ENCODE results near the gene WDR5B.
"Not testable (repeated sequence)": the region's sequence is repeated elsewhere in the genome, so short reads cannot be mapped to it uniquely, and the experiment has no call there.

The WDR5B gene

GRCh38 chr3:122415762-122416654, at the start of gene WDR5B:
TSS of gene WDR5B (minus strand) at chr3:122416062. CDS start at chr3:122415528, 534 bp downstream.
- peak; percentile 96 to 97 for DNase-seq (ENCODE audit: low read depth in 2 of 2)

- DNase-seq (ENCODE audit: low read depth in 2 of 2), result no peak
Observed at GRCh38 chr3:122464659-122465058, 48.8 kb upstream of the WDR5B start.

GRCh38 chr3:122462406-122462805, 46.5 kb upstream of the WDR5B start:
- DNase-seq (ENCODE audit: low read depth in 2 of 2), result no peak

DNA sequence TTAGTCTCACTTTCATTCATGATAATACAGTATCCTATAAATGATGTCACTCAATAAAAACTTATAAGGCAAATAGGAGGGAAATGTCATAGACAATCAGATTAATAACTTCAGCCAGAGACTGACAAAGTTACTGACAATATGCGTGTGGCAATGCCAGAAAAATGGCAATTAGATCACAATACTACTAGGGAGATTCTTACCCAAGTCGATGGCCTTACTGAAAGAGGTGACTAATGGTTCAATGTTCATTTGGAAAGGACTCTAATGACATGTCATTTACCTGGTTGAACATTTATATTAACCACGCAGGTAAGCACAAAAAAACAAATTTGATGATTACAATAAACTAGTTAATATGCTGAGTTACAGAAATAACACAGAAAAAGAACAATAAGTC, 45.9 kb upstream of the WDR5B start:
- DNase-seq (ENCODE audit: low read depth in 2 of 2), result no peak

GRCh38 chr3:122458992-122459391, 43.1 kb upstream of the WDR5B start:
- no peak for DNase-seq (ENCODE audit: low read depth in 2 of 2)

DNA sequence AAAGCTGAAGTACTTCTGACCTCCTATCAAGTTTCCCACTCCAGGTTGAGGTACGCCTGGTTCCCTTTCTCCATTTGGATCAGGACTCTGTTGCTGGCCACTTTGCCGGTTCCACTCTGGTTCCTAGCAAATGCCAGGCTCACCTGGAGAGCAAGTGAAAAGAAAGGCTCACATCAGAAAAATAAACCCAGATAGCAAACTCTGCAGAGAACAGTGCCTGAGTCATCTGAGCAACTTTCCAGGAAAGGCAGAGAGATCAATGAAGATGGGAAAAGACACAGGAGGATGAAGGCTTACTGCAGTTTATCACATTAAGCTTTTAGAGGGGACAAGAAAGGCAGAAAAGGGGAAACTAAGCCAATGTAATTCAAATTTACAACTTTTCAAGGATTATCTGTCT, 41.8 kb upstream of the WDR5B start:
- no peak for DNase-seq (ENCODE audit: low read depth in 2 of 2)

DNA sequence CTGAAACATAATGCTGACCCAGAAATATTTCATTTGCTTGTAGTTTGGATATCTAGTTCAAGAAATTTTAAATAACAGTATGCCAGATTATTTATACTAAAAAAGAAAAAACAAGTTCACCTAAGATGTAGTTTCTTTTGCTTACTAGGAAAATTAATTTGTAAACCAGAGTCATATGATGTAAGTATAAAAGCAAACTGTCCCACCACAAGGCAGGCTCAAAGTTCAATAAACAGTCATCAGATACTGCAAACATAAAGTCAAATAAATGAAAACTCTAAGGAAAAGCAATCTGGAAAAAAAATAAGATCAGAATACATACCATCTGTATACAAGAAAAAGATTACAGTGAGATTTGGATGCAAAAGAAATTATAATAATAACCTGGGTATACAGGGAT, 40.2 kb upstream of the WDR5B start:
- DNase-seq (ENCODE audit: low read depth in 2 of 2), result no peak

DNA sequence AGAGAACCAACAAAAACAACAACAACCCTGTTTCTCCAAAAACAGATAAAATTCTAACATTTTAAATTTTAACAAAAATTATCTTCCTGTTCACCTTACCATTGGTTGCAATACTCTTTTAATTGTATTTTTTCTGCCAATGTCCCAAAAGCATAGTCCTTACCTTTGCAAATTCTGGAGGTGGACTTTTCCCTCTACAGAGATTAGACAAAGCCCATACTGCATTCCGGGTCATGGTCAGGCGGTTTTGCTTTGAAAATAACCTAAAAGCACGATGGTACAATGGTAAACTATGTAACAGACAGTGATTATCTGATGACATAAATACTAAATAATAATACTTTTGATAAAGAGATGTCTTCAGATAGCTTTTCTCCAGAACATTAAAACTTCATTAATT, 35.5 kb upstream of the WDR5B start:
- DNase-seq (ENCODE audit: low read depth in 2 of 2), result no peak

DNA sequence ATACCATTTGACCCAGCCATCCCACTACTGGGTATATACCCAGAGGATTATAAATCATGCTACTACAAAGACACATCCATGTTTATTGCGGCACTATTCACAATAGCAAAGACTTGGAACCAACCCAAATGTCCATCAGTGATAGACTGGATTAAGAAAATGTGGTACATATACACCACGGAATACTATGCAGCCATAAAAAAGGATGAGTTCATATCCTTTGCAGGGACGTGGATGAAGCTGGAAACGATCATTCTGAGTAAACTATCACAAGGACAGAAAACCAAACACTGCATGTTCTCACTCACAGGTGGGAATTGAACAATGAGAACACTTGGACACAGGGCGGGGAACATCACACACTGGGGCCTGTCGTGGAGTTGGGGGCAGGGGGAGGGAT, 32.4 kb upstream of the WDR5B start:
- DNase-seq (ENCODE audit: low read depth in 2 of 2), result not testable (repeated sequence)

DNA sequence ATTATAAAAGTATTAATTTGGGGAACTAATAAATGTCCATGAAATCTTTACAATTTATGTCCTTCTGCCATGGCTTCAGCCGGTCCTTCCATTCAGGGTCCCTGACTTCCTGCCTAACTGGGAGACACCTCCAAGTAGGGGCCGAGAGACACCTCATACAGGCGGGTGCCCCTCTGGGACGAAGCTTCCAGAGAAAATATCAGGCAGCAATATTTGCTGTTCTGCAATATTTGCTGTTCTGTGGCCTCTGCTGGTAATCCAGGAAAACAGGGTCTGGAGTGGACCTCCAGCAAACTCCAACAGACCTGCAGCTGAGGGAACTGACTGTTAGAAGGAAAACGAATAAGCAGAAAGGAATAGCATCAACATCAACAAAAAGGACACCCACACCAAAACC, 28.6 kb upstream of the WDR5B start:
- not testable (repeated sequence) for DNase-seq (ENCODE audit: low read depth in 2 of 2)

DNA sequence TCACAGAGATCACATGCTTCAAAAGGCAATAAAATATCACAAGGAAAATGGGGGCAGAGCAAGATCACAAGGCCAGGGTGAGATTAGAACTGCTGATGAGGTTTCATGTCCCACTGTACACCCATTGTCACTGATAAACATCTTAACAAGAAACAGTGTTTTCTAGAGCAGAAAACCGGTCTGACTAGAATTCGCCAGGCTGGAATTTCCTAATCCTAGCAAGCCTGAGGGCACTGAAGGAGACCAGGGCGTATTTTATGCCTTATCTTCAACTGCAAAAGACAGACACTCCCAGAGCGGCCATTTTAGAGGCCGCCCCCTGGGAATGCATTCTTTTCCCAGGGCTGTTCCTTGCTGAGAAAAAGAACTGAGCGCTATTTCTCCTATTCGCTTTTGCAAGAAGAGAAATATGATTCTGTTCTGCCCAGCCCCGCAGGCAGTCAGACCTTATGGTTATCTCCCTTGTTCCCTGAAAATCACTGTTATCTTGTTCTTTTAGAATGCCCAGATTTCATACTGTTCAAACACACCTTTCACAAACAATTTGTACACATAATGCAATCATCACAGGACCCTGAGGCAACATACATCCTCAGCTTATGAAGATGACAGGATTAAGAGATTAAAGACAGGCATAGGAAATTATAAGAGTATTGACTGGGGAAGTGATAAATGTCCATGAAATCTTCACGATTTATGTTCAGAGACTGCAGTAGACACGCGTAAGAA, 28.1 kb upstream of the WDR5B start:
- not testable (repeated sequence) for DNase-seq (ENCODE audit: low read depth in 2 of 2)

DNA sequence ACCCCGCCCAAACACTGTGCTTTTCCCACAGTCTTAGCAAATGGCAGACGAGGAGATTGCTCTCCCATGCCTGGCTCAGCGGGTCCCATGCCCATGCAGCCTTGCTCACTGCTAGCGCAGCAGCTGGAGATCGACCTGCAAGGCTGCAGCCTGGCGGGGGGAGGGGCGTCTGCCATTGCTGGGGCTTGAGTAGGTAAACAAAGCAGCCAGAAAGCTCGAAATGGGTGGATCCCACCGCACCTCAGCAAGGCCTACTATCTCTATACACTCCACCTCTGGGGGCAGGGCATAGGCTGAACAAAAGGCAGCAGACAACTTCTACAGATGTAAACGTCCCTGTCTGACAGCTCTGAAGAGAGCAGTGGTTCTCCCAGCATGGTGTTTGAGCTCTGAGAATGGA, 27.2 kb upstream of the WDR5B start:
- DNase-seq (ENCODE audit: low read depth in 2 of 2), result no peak

- DNase-seq (ENCODE audit: low read depth in 2 of 2), result no peak
Observed at GRCh38 chr3:122435950-122436349, 20.1 kb upstream of the WDR5B start.

GRCh38 chr3:122430371-122430770, 14.5 kb upstream of the WDR5B start:
- DNase-seq (ENCODE audit: low read depth in 2 of 2), result no peak

- no peak for DNase-seq (ENCODE audit: low read depth in 2 of 2)
Observed at GRCh38 chr3:122427857-122428471, 12.1 kb upstream of the WDR5B start.

DNA sequence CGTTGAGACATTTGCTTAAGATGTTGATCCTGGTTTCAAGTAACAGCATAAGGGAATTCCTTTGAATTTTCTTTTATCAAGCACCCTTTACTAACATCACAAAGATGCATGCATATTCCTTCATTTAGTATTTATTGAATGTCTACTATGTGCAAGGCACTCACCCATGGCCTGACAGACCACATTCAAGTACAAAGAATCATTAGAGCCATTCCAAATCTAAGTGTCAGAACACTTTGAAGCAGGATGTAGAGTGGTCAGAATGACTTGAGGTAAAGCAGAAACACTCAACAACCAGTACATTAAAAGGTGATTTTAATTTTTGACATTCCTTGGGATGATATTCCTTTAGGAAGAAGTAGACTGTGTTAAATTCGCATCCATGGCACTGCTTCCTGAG, 6.0 kb upstream of the WDR5B start:
- no peak for DNase-seq (ENCODE audit: low read depth in 2 of 2)

DNA sequence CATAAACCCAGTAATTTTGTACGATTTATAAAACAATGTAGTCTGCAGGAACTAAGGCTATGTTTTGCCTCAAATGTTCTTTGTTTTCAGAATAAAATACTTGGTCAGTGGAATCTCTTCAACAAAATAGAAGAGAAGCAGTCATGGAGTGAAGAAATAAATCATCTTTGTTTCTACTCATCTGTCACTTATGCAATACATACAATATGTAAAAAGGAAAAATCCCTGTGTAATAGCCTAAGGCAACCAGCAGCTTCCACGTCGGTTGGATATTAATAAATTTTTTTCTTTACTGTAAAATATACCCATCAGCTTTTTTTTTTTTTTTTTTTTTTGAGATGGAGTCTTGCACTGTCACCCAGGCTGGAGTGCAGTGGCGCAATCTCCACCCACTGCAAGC, 5.2 kb upstream of the WDR5B start:
- no peak for DNase-seq (ENCODE audit: low read depth in 2 of 2)

GRCh38 chr3:122416966-122417365, 1.1 kb upstream of the WDR5B start:
- no peak for DNase-seq (ENCODE audit: low read depth in 2 of 2)

DNA sequence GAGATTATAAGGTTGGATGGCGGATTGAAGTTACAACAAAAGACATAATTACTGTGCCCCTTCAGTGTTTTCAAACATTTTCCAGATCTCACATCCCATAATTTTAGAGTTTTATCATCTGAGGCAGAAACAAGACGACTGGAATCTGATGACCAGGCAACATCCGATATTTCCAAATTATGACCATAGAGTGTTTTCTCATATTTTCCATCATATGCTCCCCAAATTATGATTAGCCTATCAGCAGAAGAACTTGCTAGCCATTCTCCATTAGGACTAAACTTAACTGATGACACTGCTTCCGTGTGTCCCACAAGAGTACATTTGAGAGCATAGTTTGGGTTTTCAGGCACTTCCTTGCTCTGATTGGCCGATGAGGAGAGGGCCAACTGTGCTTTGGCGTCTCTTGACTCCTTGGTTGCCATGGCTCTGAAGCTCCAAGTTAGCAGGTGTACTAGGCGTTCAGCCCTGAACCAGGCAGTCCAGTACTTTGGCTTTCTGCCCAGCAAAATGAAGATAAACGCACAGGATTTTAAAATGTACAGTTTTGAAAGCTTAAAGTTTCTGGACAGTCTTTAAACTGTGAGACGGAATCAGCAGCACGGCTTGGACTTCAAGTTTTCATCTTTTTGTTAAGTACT, 638 bp downstream of the WDR5B start:
- peak in 1 of 2 donors; percentile 17 for DNase-seq (ENCODE audit: low read depth in 2 of 2)

- DNase-seq (ENCODE audit: low read depth in 2 of 2), result no peak
Observed at GRCh38 chr3:122414391-122414790, 1.5 kb downstream of the WDR5B start.

GRCh38 chr3:122410639-122411038, 5.2 kb downstream of the WDR5B start:
- DNase-seq (ENCODE audit: low read depth in 2 of 2), result no peak

DNA sequence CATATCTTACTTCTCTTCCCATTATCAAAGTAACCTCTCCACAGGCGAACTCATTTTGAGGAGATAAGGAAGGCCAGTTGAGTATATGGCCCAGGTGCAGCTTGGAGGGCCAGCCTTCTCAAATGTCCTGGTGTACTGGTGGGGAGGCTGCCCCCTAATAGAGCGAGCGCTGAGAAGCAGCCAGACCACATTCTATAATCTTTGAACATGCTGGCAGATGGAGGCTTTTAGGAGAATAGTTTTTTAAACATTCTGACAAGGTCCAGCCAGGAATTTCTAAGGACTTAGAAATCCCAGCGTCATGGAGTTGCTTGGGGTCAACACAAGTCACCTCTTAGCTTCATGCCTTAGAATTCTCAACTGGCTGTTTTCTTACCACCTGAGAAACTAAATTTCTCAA, 5.8 kb downstream of the WDR5B start:
- DNase-seq (ENCODE audit: low read depth in 2 of 2), result no peak
